C4-2B (cell line): ENCODE data around the gene FBP1.

Experiments
- H3K27ac ChIP-seq: fragments of 450-650 bp; 2 replicates; pipeline ENCODE4 v1.5.1; 2017
- ZFX ChIP-seq: fragments of 450-650 bp; IDR thresholded peaks from 2 replicates; pipeline ENCODE4 v1.6.1; 2017
- TF ChIP-seq, protein P1 (sequence below): fragments of 450-650 bp; conservative IDR thresholded peaks from 2 replicates; pipeline ENCODE4 v1.5.1; 2017; ENCODE audit warnings: mild to moderate bottlenecking

Gene FBP1

DNA sequence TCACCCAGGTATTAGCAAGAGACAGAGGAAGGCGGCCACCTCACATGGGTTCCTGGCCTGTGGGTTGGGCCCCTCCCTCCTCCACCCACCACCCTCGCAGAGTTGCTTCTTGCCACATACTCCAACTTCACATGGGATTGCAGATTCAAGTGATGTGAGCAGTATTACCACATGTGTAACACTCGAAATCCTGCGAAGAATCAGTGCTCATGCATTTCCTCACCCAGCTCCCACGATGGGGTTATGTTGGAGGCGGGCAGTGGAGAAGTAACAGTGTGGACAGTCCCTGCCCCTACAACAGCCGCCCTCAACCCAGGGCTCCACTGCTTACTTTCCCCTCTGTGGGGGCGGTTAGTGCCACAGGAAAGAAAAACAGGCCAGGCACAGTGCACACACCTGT is 3.9 kb upstream of the FBP1 start:
- no peak overlapping the region for H3K27ac ChIP-seq
- no peak for TF ChIP-seq ZFX
- TF ChIP-seq, protein P1, sequence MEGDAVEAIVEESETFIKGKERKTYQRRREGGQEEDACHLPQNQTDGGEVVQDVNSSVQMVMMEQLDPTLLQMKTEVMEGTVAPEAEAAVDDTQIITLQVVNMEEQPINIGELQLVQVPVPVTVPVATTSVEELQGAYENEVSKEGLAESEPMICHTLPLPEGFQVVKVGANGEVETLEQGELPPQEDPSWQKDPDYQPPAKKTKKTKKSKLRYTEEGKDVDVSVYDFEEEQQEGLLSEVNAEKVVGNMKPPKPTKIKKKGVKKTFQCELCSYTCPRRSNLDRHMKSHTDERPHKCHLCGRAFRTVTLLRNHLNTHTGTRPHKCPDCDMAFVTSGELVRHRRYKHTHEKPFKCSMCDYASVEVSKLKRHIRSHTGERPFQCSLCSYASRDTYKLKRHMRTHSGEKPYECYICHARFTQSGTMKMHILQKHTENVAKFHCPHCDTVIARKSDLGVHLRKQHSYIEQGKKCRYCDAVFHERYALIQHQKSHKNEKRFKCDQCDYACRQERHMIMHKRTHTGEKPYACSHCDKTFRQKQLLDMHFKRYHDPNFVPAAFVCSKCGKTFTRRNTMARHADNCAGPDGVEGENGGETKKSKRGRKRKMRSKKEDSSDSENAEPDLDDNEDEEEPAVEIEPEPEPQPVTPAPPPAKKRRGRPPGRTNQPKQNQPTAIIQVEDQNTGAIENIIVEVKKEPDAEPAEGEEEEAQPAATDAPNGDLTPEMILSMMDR: no peak

DNA sequence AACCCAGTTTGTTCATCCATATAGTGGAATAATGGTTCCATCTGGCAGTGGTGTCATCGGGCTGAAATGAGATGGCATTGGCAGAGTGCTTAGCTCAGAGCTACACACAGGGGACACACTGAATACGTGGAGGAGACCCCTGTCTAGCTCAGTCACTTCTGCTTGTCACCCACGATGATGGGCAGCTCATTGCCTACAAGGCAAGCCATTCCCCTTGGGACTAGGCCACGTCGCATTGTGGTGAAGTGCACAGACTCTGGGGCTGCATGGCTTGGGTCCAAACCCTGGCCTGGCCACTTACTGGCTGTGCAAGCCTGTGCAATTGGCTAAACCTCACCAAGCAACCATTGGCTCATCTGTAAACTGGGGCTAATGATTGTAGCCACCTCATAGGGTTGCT is 3.2 kb upstream of the FBP1 start:
- TF ChIP-seq, protein P1: no peak
- TF ChIP-seq ZFX: no peak
- no peak overlapping the region for H3K27ac ChIP-seq

DNA sequence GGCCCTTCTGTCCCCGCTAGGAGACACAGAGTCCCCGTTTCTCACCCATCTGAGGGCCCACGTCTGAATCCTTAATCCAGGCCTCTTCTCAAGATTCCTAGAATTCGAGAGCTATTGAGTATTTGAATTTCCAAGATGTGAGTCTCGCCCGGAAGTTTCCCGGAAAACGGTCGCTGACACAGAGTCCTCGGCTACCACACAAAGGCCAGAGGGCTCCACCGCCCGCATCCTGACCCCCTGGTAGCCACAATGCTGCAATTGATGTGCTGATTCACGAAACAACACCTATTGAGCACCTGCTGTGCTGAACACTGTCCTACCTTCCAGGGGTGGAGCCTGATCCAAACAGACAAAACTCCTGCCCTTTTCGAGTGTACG is 670 bp upstream of the FBP1 start:
- H3K27ac ChIP-seq: no peak overlapping the region
- TF ChIP-seq, protein P1: no peak
- no peak for TF ChIP-seq ZFX

DNA sequence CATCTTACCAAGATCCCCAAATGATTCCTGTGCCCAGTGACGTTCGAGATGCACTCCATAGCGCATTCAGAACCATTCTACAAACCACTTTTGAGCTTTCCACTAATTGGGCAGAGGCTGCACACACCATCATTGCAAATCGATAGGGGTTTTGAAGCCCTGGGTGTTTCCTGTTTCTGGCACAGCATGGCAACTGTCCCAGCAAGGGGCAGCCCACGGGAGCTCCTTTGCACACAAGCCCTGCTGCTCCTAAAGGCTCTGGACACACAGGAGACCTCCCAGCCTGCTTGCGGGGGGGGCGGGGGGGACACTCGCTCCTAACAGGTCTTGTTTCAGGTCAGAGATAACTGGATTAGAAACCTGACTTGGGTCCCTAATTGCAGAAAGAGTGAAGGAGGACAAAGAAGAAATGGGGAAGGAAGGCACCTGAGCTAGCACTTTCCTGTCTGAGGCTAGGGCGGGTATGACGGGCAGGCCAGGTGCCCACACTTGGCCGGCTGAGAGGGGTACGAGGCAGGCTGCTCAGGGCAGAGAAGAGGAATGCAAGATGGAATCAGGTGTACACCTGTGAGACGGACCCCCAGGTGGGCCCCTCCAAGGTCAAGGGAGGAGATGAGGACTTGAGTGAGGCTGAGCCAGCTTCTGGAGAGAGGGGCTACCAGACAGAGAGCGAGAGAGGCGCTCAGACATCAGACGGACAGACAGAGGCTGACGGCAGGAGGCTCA is 820 bp downstream of the FBP1 start:
- no peak overlapping the region for H3K27ac ChIP-seq
- TF ChIP-seq ZFX: no peak
- TF ChIP-seq, protein P1: no peak

DNA sequence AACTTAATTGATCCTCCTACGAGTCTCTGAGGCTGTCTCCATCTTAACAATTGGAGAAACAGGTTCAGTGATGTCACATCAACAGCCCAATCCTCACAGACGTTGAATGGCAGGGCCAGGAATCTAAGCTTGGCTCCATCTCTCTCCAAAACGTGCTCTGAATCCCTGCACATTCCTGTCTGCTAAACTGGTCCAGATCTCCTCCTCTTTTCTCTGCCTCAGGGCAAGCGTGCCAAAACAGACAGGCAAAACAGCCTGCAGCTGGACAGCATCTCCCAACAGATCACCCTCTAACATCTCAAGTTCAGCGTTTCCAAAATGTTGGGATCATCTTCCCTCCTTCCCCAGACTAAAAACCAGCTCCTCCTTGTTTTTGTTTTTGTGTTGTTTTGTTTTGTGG is 6.6 kb downstream of the FBP1 start:
- TF ChIP-seq, protein P1: no peak
- TF ChIP-seq ZFX: no peak
- H3K27ac ChIP-seq: peak overlapping the region; percentile 99

DNA sequence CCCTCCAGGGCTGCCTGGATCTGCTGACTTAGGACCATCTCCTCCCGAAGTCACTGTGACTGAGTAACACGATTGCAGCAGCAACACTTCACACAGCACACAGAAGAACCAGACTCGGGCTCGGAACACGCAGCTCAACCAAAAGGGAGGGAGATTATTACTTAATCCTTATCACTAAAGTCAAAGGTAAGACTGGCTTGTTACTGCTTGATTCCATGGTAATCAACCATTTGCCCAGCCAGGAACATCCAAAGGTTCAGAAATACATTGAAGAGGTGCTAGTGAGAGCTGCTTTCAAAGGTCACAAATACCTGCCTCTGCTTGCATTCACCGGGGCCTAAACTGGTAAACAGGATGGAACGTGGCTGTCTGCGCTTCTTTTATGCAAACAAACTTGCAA is 7.7 kb downstream of the FBP1 start:
- H3K27ac ChIP-seq: peak overlapping the region; percentile 99
- TF ChIP-seq, protein P1: no peak
- no peak for TF ChIP-seq ZFX

DNA sequence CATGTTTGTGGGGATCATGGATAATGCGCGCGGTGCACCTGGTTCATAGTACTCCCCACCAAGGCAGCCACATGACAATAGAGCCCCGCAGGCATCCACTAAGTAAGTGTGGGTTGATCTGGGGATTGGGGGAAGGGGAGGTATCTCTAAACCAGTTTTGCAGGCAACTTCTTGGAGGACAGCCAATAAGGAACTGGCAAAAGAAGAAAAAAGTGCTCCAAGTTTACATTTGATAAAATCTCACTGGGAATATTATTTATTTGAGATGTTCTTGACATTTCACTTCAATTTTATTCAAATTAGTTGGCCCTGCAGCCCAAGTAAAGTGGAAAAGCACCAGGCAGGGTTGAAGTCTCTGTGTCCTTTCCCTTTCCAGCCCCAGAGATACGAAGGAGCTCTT is 8.5 kb downstream of the FBP1 start:
- no peak for TF ChIP-seq ZFX
- TF ChIP-seq, protein P1: no peak
- peak overlapping the region; percentile 99 for H3K27ac ChIP-seq
